SK-N-SH (cell line): ENCODE results near the gene MBOAT2.

Experiments
- CTCF ChIP-seq: fragments of 200-600 bp; sonication (generic); IDR thresholded peaks from 2 replicates; pipeline ENCODE4 v1.6.1; 2017; ENCODE audit warnings: antibody characterized with exemption, mild to moderate bottlenecking, moderate library complexity
- EP300 ChIP-seq, 2 experiments: IDR thresholded peaks; 2 replicates each; pipeline versions ENCODE4 v1.4.0 to v1.6.1; 2012; ENCODE audit warnings: borderline replicate concordance in 1 of 2, low read depth in 1 of 2, low read length in 1 of 2
- EZH2phosphoT487 ChIP-seq: fragments of 200-600 bp; sonication (generic); IDR thresholded peaks from 2 replicates; pipeline ENCODE4 v1.6.1; 2017; ENCODE audit warnings: low read depth, mixed run types, mild to moderate bottlenecking, antibody characterized with exemption, moderate library complexity, borderline replicate concordance
- GABPA ChIP-seq: IDR thresholded peaks from 2 replicates; pipeline ENCODE4 v1.4.0; 2012; ENCODE audit warnings: low read depth, mild to moderate bottlenecking
- MXI1 ChIP-seq: IDR thresholded peaks from 2 replicates; pipeline ENCODE4 v1.6.1; 2012; ENCODE audit warnings: mild to moderate bottlenecking, low read depth, low read length, improper control_type of control experiment
- PBX3 ChIP-seq: IDR thresholded peaks from 2 replicates; pipeline ENCODE4; 2012
- RXRA ChIP-seq: IDR thresholded peaks from 2 replicates; pipeline ENCODE4 v1.4.0; 2012; ENCODE audit warnings: low read depth, mild to moderate bottlenecking, borderline replicate concordance
- TAF1 ChIP-seq: IDR thresholded peaks from 2 replicates; pipeline ENCODE4 v1.6.1; 2012; ENCODE audit warnings: low read depth, mild to moderate bottlenecking, low read length, moderate library complexity, borderline replicate concordance
- USF1 ChIP-seq: IDR thresholded peaks from 2 replicates; pipeline ENCODE4 v1.4.0; 2012; ENCODE audit warnings: low read depth, borderline replicate concordance
- TF ChIP-seq, protein P1 (sequence below): fragments of 150-350 bp; IDR thresholded peaks from 2 replicates; pipeline ENCODE4 v1.6.1; 2017; ENCODE audit warnings: antibody characterized with exemption, low read length, low read depth, borderline replicate concordance

DNA sequence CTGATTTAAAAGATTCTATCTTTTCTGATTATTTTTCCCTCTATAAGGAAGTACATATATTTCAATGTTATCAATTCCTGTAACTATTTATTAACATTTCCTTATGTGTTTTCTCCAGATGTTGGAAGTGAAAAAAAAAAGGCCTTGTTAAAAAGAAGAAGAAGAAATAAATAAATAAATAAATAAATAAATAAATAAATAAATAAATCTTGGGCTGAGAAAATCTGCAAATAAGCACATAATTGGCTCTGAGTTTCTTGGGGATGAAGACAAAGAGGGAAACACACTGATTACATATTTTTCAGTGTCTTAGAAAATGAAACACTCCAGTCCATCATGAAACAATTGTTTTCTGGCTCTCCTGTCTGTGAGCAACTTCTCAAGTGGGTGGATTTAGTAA is 21.1 kb upstream of the MBOAT2 start:
- no peak for TF ChIP-seq CTCF
- TF ChIP-seq TAF1 = no peak
- TF ChIP-seq EP300 (IDR thresholded peaks at IDR 0.05; ENCODE audit: borderline replicate concordance in 1 of 2, low read depth in 1 of 2, low read length in 1 of 2) = no peak
- no peak for TF ChIP-seq EZH2phosphoT487
- TF ChIP-seq USF1 = no peak
- TF ChIP-seq RXRA = no peak
- TF ChIP-seq, protein P1, sequence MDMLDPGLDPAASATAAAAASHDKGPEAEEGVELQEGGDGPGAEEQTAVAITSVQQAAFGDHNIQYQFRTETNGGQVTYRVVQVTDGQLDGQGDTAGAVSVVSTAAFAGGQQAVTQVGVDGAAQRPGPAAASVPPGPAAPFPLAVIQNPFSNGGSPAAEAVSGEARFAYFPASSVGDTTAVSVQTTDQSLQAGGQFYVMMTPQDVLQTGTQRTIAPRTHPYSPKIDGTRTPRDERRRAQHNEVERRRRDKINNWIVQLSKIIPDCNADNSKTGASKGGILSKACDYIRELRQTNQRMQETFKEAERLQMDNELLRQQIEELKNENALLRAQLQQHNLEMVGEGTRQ = no peak
- no peak for TF ChIP-seq MXI1
- TF ChIP-seq GABPA = no peak
- TF ChIP-seq PBX3 = no peak
